ENCODE data around the gene ICA1.
A peak's percentile ranks its signal among the peaks of the same experiment; 100 is the strongest.
"Not testable (repeated sequence)": the region's sequence is repeated elsewhere in the genome, so short reads cannot be mapped to it uniquely, and the experiment has no call there.

ICA1 gene

GRCh38 chr7:8260871-8261694 is 884 bp downstream of the ICA1 start:
- DNase-seq, result peak; percentile 59

GRCh38 chr7:8259586-8260222 is 2.3 kb downstream of the ICA1 start:
- DNase-seq, result no peak

- DNase-seq, result no peak
These were observed 3.2 kb downstream of the ICA1 start for GRCh38 chr7:8258734-8259133.

- DNase-seq, result no peak
These were observed 3.8 kb downstream of the ICA1 start for GRCh38 chr7:8258166-8258565.

GRCh38 chr7:8255680-8256655 is 6.0 kb downstream of the ICA1 start:
- no peak for DNase-seq

- no peak for DNase-seq
These were observed 7.3 kb downstream of the ICA1 start for GRCh38 chr7:8254667-8255066.

- DNase-seq, result no peak
These were observed 7.8 kb downstream of the ICA1 start for GRCh38 chr7:8254215-8254614.

GRCh38 chr7:8251195-8251594 is 10.8 kb downstream of the ICA1 start:
- DNase-seq, result no peak

GRCh38 chr7:8250547-8250946 is 11.4 kb downstream of the ICA1 start:
- no peak for DNase-seq

- no peak for DNase-seq
These were observed 12.8 kb downstream of the ICA1 start for GRCh38 chr7:8249121-8249520.

GRCh38 chr7:8246020-8246419 is 15.9 kb downstream of the ICA1 start:
- DNase-seq, result no peak

GRCh38 chr7:8245032-8245431 is 16.9 kb downstream of the ICA1 start:
- not testable (repeated sequence) for DNase-seq

- not testable (repeated sequence) for DNase-seq
These were observed 18.9 kb downstream of the ICA1 start for GRCh38 chr7:8243059-8243458.

GRCh38 chr7:8239702-8240362 is 22.1 kb downstream of the ICA1 start:
- DNase-seq, result not testable (repeated sequence)

GRCh38 chr7:8236780-8237407 is 25.1 kb downstream of the ICA1 start:
- DNase-seq, result no peak

GRCh38 chr7:8232999-8233847 is 28.7 kb downstream of the ICA1 start:
- DNase-seq, result no peak

- DNase-seq, result no peak
These were observed 32.0 kb downstream of the ICA1 start for GRCh38 chr7:8229927-8230326.

GRCh38 chr7:8228766-8229674 is 32.9 kb downstream of the ICA1 start:
- DNase-seq, result no peak

- no peak for DNase-seq
These were observed 33.9 kb downstream of the ICA1 start for GRCh38 chr7:8228068-8228467.

GRCh38 chr7:8227261-8227660 is 34.7 kb downstream of the ICA1 start:
- no peak for DNase-seq
